HG03439 (cell line): ENCODE data around the gene RELL1.

Experiments used
- ATAC-seq: cut with Tn5 transposase; IDR thresholded peaks from one replicate; pipeline ENCODE4 v1.9.1; 2021; ENCODE audit warnings: mild to moderate bottlenecking, moderate library complexity; ENCODE audit not compliant: unreplicated experiment

The RELL1 gene

GRCh38 chr4:37641886-37642849 is 44.0 kb downstream of the RELL1 start:
- ATAC-seq, result no peak

- no peak for ATAC-seq
These were observed 44.8 kb downstream of the RELL1 start for GRCh38 chr4:37641352-37641751.

- ATAC-seq, result no peak
These were observed 46.5 kb downstream of the RELL1 start for GRCh38 chr4:37639551-37640285.

GRCh38 chr4:37635155-37635554 is 51.0 kb downstream of the RELL1 start:
- ATAC-seq, result no peak

GRCh38 chr4:37634180-37634579 is 52.0 kb downstream of the RELL1 start:
- ATAC-seq, result no peak

- no peak for ATAC-seq
These were observed 53.3 kb downstream of the RELL1 start for GRCh38 chr4:37632836-37633235.

GRCh38 chr4:37631551-37631950 is 54.6 kb downstream of the RELL1 start:
- ATAC-seq, result no peak

- no peak for ATAC-seq
These were observed 56.5 kb downstream of the RELL1 start for GRCh38 chr4:37629713-37630112.

- ATAC-seq, result no peak
These were observed 57.1 kb downstream of the RELL1 start for GRCh38 chr4:37628977-37629609.

GRCh38 chr4:37627263-37627662 is 58.9 kb downstream of the RELL1 start:
- ATAC-seq, result no peak

GRCh38 chr4:37625499-37625898 is 60.7 kb downstream of the RELL1 start:
- no peak for ATAC-seq

- no peak for ATAC-seq
These were observed 62.2 kb downstream of the RELL1 start for GRCh38 chr4:37623940-37624339.

GRCh38 chr4:37623125-37623524 is 63.1 kb downstream of the RELL1 start:
- ATAC-seq, result no peak

- no peak for ATAC-seq
These were observed 66.0 kb downstream of the RELL1 start for GRCh38 chr4:37620176-37620575.

GRCh38 chr4:37615720-37616063 is 70.5 kb downstream of the RELL1 start:
- no peak for ATAC-seq

- no peak for ATAC-seq
These were observed 71.0 kb downstream of the RELL1 start for GRCh38 chr4:37615059-37615719.

GRCh38 chr4:37612811-37613210 is 73.4 kb downstream of the RELL1 start:
- ATAC-seq, result no peak

- no peak for ATAC-seq
These were observed 76.5 kb downstream of the RELL1 start for GRCh38 chr4:37609626-37610025.

GRCh38 chr4:37607018-37607417 is 79.2 kb downstream of the RELL1 start:
- ATAC-seq, result no peak

- ATAC-seq, result no peak
These were observed 80.2 kb downstream of the RELL1 start for GRCh38 chr4:37605843-37606565.
